Ectodermal cell (in vitro differentiated cells): ENCODE results near the gene GLMP.

Experiments used
- H3K27ac ChIP-seq: 2 replicates; pipeline ENCODE4 v1.7.0; 2013; ENCODE audit warnings: mild to moderate bottlenecking, low read depth, low read length; ENCODE audit not compliant: insufficient read depth, poor library complexity, severe bottlenecking
- H3K27me3 ChIP-seq: 2 replicates; pipeline ENCODE4 v1.7.0; 2013; ENCODE audit warnings: mild to moderate bottlenecking, low read length; ENCODE audit not compliant: insufficient read depth, control insufficient read depth, poor library complexity, severe bottlenecking
- H3K36me3 ChIP-seq: one replicate; pipeline ENCODE4 v1.7.0; 2013; ENCODE audit warnings: low read length; ENCODE audit not compliant: control insufficient read depth, insufficient read depth
- H3K4me1 ChIP-seq: one replicate; pipeline ENCODE4 v1.7.0; 2013; ENCODE audit warnings: low read length; ENCODE audit not compliant: control insufficient read depth, insufficient read depth
- H3K4me3 ChIP-seq: 2 replicates; pipeline ENCODE4 v1.7.0; 2013; ENCODE audit warnings: low read depth, low read length, control low read depth; ENCODE audit not compliant: insufficient read depth
- H3K9me3 ChIP-seq: 2 replicates; pipeline ENCODE4 v1.7.0; 2013; ENCODE audit warnings: mild to moderate bottlenecking, low read length, moderate library complexity; ENCODE audit not compliant: control insufficient read depth
- WGBS, 2 experiments: methylation state at CpG; one replicate each; pipeline ENCODE4 v1.1.7; 2013; ENCODE audit warnings: missing lambda C conversion rate in 2 of 2; 5-methylcytosine and 5-hydroxymethylcytosine counted together

GLMP gene

DNA sequence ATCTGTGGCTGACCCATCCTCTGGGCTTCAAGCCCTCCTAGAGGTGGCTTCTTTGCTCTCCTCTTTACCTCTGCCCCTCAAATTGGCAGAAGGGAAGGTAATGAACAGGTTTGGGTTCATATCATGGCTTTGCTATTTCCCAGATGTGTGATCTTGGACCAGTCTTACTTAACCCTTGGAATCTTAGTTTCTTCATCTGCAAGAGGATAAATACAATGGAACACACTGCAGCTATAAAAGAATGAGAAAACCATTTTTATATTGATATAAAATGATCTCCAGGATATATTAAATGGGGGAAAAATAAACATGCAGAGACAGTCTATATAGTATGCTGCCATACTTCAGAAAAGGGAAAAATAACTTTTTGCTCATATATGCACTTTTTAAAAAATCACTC lies 5.6 kb downstream of the GLMP start:
- no peaks in the 10 kb centered on the region for H3K9me3 ChIP-seq
- no peak overlapping the region for H3K4me3 ChIP-seq
- no peaks in the 10 kb centered on the region for H3K36me3 ChIP-seq
- peaks cover 4% of the 10 kb centered on the region for H3K4me1 ChIP-seq
- H3K27me3 ChIP-seq = no peaks in the 10 kb centered on the region
- no peak overlapping the region for H3K27ac ChIP-seq

DNA sequence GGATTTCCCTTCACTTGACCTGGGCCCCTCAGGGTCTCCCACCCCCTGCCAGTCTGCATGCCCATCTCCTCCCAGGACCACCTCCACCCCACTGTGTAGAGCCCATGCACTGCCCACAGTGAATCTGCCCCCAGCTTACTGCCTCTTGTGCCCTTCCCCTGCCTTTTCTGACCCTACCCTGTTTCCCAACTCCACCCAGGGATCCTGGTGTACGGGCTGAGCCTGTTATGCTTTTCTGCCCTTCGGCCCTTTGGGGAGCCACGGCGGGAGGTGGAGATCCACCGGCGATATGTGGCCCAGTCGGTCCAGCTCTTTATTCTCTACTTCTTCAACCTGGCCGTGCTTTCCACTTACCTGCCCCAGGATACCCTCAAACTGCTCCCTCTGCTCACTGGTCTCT lies 9.4 kb downstream of the GLMP start:
- Histone ChIP-seq H3K4me3 (no peak overlapping the region), H3K27ac (no peak overlapping the region), H3K36me3 (no peaks in the 10 kb centered on the region), H3K4me1 (peaks cover 8% of the 10 kb centered on the region), H3K9me3 (no peaks in the 10 kb centered on the region), H3K27me3 (no peaks in the 10 kb centered on the region)
- 93% methylated on average over 8 of the region's 8 CpGs for WGBS, 2 experiments

GRCh38 chr1:156285437-156285836 lies 10.0 kb downstream of the GLMP start:
- Histone ChIP-seq H3K27me3 (no peaks in the 10 kb centered on the region), H3K9me3 (no peaks in the 10 kb centered on the region), H3K36me3 (no peaks in the 10 kb centered on the region), H3K27ac (no peak overlapping the region), H3K4me1 (peaks cover 10% of the 10 kb centered on the region), H3K4me3 (no peak overlapping the region)
- WGBS, 2 experiments = 95 to 97% methylated on average over 21 of the region's 21 CpGs

DNA sequence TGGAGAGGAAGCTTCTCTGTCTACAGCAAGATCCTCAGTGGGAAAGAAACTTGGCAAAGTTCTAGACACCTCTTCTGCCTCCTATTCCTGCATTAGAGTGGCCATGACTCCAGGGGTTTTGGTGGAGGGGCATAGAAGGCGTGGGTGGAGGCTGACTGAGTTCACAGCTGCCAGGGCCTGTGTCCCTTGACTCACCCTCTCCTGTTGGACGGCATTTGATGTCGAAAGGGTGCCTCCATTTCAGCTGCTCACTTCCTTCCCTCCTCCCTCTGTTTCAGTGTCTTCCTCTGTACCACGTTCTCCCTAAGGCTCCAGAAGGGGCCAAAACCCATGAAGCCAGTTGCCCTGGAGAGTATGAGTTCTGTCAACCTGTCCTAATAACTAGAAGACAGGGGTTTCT lies 10.7 kb downstream of the GLMP start:
- H3K27ac ChIP-seq = no peak overlapping the region
- peaks cover 10% of the 10 kb centered on the region for H3K4me1 ChIP-seq
- H3K36me3 ChIP-seq = no peaks in the 10 kb centered on the region
- no peak overlapping the region for H3K4me3 ChIP-seq
- no peaks in the 10 kb centered on the region for H3K9me3 ChIP-seq
- no peaks in the 10 kb centered on the region for H3K27me3 ChIP-seq
- 89 to 91% methylated on average over 4 of the region's 4 CpGs for WGBS, 2 experiments

GRCh38 chr1:156284112-156284511 lies 11.4 kb downstream of the GLMP start, which contains the start of gene TMEM79:
TSS of gene TMEM79 (plus strand) at chr1:156284325. CDS start at chr1:156285227, 902 bp downstream.
- peaks cover 10% of the 10 kb centered on the region for H3K4me1 ChIP-seq
- H3K27ac ChIP-seq = peak within 1 kb of the TSS; percentile 39
- H3K27me3 ChIP-seq = no peaks in the 10 kb centered on the region
- peak within 1 kb of the TSS; percentile 71 for H3K4me3 ChIP-seq
- WGBS, 2 experiments = 93 to 95% methylated on average over 7 of the region's 7 CpGs
- H3K9me3 ChIP-seq = no peaks in the 10 kb centered on the region
- no peaks in the 10 kb centered on the region for H3K36me3 ChIP-seq

DNA sequence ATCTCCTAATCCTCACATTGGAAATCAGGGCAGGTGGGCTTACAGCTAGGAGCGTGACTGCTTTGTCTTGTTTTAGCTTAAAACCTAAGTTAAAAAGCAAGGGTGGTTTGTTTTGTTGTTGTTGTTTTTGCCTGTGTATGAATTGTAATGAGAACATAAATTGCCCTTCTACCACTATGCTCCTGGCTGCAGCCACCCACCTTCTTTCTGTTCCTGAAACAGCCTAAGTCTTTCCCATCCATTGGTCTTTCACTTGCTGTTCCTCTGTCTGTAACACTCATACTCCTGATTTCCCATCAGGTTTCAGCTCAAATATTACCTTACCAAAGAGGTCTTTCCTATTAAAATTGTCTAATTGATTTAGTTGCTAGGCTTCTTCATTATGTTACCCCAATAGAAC lies 12.0 kb downstream of the GLMP start:
- peak overlapping the region; percentile 39 for H3K27ac ChIP-seq

DNA sequence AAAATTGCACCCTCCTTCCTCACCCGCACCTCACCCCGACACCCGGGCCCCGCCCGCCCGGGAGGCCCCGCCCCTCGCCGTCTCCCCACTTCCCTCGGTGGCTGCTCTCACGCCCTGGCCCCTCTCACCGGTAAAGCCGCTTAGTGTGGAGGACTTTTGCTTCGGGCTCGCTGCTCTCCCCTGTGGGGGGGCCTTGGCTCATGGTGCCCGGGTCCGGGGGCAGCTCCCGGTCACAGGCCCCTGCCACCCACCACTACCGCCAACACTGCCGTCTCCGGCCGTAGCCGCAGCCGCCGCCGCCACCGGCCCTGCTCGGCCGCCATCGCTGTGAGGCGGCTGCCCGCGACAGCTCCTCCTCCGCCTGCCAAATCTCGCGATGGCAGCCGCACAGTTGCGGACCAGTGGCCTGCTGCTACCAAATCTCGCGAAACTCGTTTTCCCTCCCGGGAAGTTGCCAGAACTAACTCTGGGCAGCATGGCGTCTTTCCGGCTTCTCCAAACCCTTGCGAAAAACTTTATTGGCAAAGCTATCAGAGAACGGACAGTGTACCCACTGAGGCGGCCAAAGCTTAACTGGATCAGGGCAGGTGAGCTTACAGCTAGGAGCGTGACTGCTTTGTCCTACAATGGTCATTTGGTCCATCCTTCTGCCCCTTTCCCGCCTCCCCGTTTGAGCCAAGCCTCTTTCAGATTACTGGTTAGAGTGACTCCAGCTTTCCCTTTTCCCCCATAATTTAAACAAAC lies 12.8 kb downstream of the GLMP start, which contains the start of gene SMG5:
SMG5 (minus strand) TSS at position 347 of the 744 bp plus-strand sequence; CDS start at position 202, 145 bp downstream.
- H3K36me3 ChIP-seq = peaks cover 13% of the 10 kb centered on the region
- H3K4me3 ChIP-seq = peak within 1 kb of the TSS; percentile 71
- H3K4me1 ChIP-seq = peaks cover 10% of the 10 kb centered on the region
- H3K27ac ChIP-seq = peak within 1 kb of the TSS; percentile 67
- no peaks in the 10 kb centered on the region for H3K9me3 ChIP-seq
- H3K27me3 ChIP-seq = no peaks in the 10 kb centered on the region
- WGBS, 2 experiments = 0 to 1% methylated on average over 50 of the region's 50 CpGs

More for the DNA sequence above, 12.0 kb downstream of the GLMP start:
- peaks cover 10% of the 10 kb centered on the region for H3K4me1 ChIP-seq
- H3K27me3 ChIP-seq = no peaks in the 10 kb centered on the region
- peak overlapping the region; percentile 71 for H3K4me3 ChIP-seq
- peaks cover 4% of the 10 kb centered on the region for H3K36me3 ChIP-seq
- WGBS, 2 experiments = 92 to 95% methylated on average over 1 of the region's 1 CpG
- no peaks in the 10 kb centered on the region for H3K9me3 ChIP-seq

GRCh38 chr1:156281693-156282478 lies 13.6 kb downstream of the GLMP start:
- WGBS, 2 experiments = 13% methylated on average over 22 of the region's 22 CpGs
- Histone ChIP-seq H3K4me1 (peaks cover 10% of the 10 kb centered on the region), H3K4me3 (peak overlapping the region; percentile 71), H3K9me3 (no peaks in the 10 kb centered on the region), H3K27me3 (no peaks in the 10 kb centered on the region), H3K27ac (no peak overlapping the region), H3K36me3 (peaks cover 20% of the 10 kb centered on the region)

DNA sequence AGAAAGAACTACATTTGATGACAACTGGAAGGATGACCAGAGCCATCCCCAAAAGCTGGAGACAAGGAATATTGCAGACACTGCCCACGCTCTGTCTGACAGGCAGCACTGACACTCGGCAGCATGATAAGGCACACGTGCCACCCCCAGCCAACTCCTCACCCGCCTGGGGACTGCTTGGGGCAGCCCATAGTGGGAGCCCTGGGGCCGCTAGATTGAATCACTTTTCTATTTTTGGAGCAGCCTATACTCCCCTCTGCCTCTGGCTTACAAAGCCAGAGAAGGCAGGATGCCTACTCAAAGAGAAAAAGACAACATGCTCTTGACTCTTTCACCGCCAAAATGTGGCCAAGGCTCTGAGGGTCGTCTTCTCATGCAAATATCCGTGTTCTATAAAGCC lies 14.2 kb downstream of the GLMP start:
- no peaks in the 10 kb centered on the region for H3K27me3 ChIP-seq
- H3K4me1 ChIP-seq = peaks cover 10% of the 10 kb centered on the region
- peaks cover 26% of the 10 kb centered on the region for H3K36me3 ChIP-seq
- 70 to 71% methylated on average over 8 of the region's 8 CpGs for WGBS, 2 experiments
- H3K9me3 ChIP-seq = no peaks in the 10 kb centered on the region
- H3K4me3 ChIP-seq = peak overlapping the region; percentile 71
- H3K27ac ChIP-seq = no peak overlapping the region

DNA sequence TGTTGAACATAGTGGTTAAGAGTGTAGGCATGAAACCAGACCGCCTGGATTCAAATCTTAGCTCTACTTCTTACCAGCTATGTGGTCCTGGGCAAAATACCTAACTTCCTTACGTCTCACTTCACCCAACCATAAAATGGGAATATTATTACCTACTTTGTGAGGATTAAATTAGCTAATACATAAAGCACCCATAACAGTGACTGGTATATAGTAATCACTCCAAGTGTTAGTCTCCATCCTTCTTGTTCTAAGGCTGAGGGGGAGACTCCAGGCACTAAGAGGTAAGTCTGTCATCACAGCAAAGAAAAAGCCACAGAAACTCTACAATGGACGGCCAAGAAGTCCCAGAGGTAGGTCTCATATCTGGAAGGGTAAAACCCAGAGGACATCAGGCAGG lies 15.6 kb downstream of the GLMP start:
- no peaks in the 10 kb centered on the region for H3K27me3 ChIP-seq
- WGBS, 2 experiments = 90 to 99% methylated on average over 2 to 3 of the region's 3 CpGs
- H3K27ac ChIP-seq = no peak overlapping the region
- H3K36me3 ChIP-seq = peaks cover 39% of the 10 kb centered on the region
- H3K9me3 ChIP-seq = no peaks in the 10 kb centered on the region
- H3K4me3 ChIP-seq = no peak overlapping the region
- peaks cover 10% of the 10 kb centered on the region for H3K4me1 ChIP-seq
